Immature natural killer cell (primary cell): Measurements from ENCODE around the gene ZNF740. TPM values are rescaled to one million over a fixed set of nuclear protein-coding genes. Genes with fewer than 3 reads are reported as not detected.

Experiments used
- DNase-seq, 3 donors: peaks; one replicate each; pipeline ENCODE4 v3.0.0; 2022; ENCODE audit warnings: mixed read lengths in 1 of 3
- H3K27ac Mint-ChIP-seq, 6 donors: one replicate each; pipeline ENCODE4 v1.8.0; 2020; ENCODE audit warnings: mixed read lengths in 6 of 6, mild to moderate bottlenecking in 5 of 6, inconsistent platforms in 4 of 6, moderate library complexity in 3 of 6
- H3K27me3 Mint-ChIP-seq, 3 donors: one replicate each; pipeline ENCODE4 v1.8.0; 2020 to 2021; ENCODE audit warnings: low read depth in 3 of 3, mild to moderate bottlenecking in 3 of 3, mixed read lengths in 3 of 3, moderate library complexity in 3 of 3, inconsistent platforms in 1 of 3
- H3K36me3 Mint-ChIP-seq, 3 donors: one replicate each; pipeline ENCODE4 v1.8.0; 2020; ENCODE audit warnings: mixed read lengths in 3 of 3, inconsistent platforms in 2 of 3, mild to moderate bottlenecking in 2 of 3
- H3K4me1 Mint-ChIP-seq, 2 donors: one replicate each; pipeline ENCODE4 v1.8.0; 2020; ENCODE audit warnings: inconsistent platforms in 2 of 2, mild to moderate bottlenecking in 2 of 2, mixed read lengths in 2 of 2, moderate library complexity in 1 of 2
- H3K4me3 Mint-ChIP-seq, 5 donors: one replicate each; pipeline ENCODE4 v1.8.0; 2020; ENCODE audit warnings: mild to moderate bottlenecking in 5 of 5, mixed read lengths in 5 of 5, inconsistent platforms in 3 of 5, moderate library complexity in 3 of 5
- H3K9me3 Mint-ChIP-seq, 6 donors: one replicate each; pipeline ENCODE4 v1.8.0; 2020; ENCODE audit warnings: mild to moderate bottlenecking in 6 of 6, mixed read lengths in 6 of 6, inconsistent platforms in 4 of 6, moderate library complexity in 3 of 6
- polyA plus RNA-seq, 3 donors: library from polyadenylated mRNA; unstranded; fragments of 300-500 nt; fragmentation: Illumina TruSeq; gene quantifications; one replicate each; pipeline ENCODE4 v1.2.3, GENCODE V29; 2021

Gene ZNF740
- polyA plus RNA-seq, 3 donors from 2014 or later, result 2.0 to 5.1 (median 2.6) TPM

- H3K9me3 Mint-ChIP-seq, result no peaks in the 10 kb centered on the region
- H3K36me3 Mint-ChIP-seq, result no peaks in the 10 kb centered on the region
- DNase-seq, result no peak
- peaks cover 2 to 12% (median 4%) of the 10 kb centered on the region in 3 donors for H3K27me3 Mint-ChIP-seq
- peaks cover 41 to 48% of the 10 kb centered on the region in 2 donors for H3K4me1 Mint-ChIP-seq
- H3K4me3 Mint-ChIP-seq, result peak overlapping the region in 4 of 5 donors; percentile 36 to 89 (median 78)
- peak overlapping the region in 4 of 6 donors; percentile 29 to 92 (median 77) for H3K27ac Mint-ChIP-seq
These were observed 53.2 kb downstream of the ZNF740 start for GRCh38 chr12:53233671-53234121.

GRCh38 chr12:53234271-53234914 lies 53.9 kb downstream of the ZNF740 start:
- no peaks in the 10 kb centered on the region for H3K36me3 Mint-ChIP-seq
- peaks cover 41 to 48% of the 10 kb centered on the region in 2 donors for H3K4me1 Mint-ChIP-seq
- peak overlapping the region in 2 of 6 donors; percentile 66 to 72 for H3K27ac Mint-ChIP-seq
- no peaks in the 10 kb centered on the region for H3K9me3 Mint-ChIP-seq
- no peak for DNase-seq
- H3K27me3 Mint-ChIP-seq, result peaks cover 2 to 12% (median 4%) of the 10 kb centered on the region in 3 donors
- H3K4me3 Mint-ChIP-seq, result peak overlapping the region in 1 of 5 donors; percentile 68

- H3K27me3 Mint-ChIP-seq, result peaks cover 2 to 12% (median 4%) of the 10 kb centered on the region in 3 donors
- H3K36me3 Mint-ChIP-seq, result no peaks in the 10 kb centered on the region
- H3K27ac Mint-ChIP-seq, result no peak overlapping the region
- H3K4me3 Mint-ChIP-seq, result peak overlapping the region in 1 of 5 donors; percentile 21
- no peaks in the 10 kb centered on the region for H3K9me3 Mint-ChIP-seq
- peaks cover 41 to 48% of the 10 kb centered on the region in 2 donors for H3K4me1 Mint-ChIP-seq
- DNase-seq, result no peak
These were observed 54.6 kb downstream of the ZNF740 start for GRCh38 chr12:53235164-53235563.

GRCh38 chr12:53235742-53236442 lies 55.4 kb downstream of the ZNF740 start:
- Mint-ChIP-seq H3K4me1 (peaks cover 41 to 46% of the 10 kb centered on the region in 2 donors), H3K36me3 (no peaks in the 10 kb centered on the region), H3K4me3 (peak overlapping the region in 1 of 5 donors; percentile 44), H3K27ac (peak overlapping the region in 4 of 6 donors; percentile 34 to 81 (median 64)), H3K9me3 (no peaks in the 10 kb centered on the region), H3K27me3 (peaks cover 2 to 12% (median 4%) of the 10 kb centered on the region in 3 donors)
- DNase-seq, result no peak

GRCh38 chr12:53236443-53237111 lies 56.1 kb downstream of the ZNF740 start:
- Mint-ChIP-seq H3K27me3 (peaks cover 0 to 12% (median 2%) of the 10 kb centered on the region in 3 donors), H3K4me1 (peaks cover 39 to 41% of the 10 kb centered on the region in 2 donors), H3K9me3 (no peaks in the 10 kb centered on the region), H3K27ac (peak overlapping the region; percentile 15 to 81 (median 65)), H3K36me3 (no peaks in the 10 kb centered on the region), H3K4me3 (peak overlapping the region in 3 of 5 donors; percentile 25 to 52 (median 48))
- DNase-seq, result peak; percentile 33 to 48 (median 46)

- H3K4me3 Mint-ChIP-seq, result no peak overlapping the region
- H3K9me3 Mint-ChIP-seq, result no peaks in the 10 kb centered on the region
- no peak overlapping the region for H3K27ac Mint-ChIP-seq
- H3K27me3 Mint-ChIP-seq, result peaks cover 0 to 5% (median 2%) of the 10 kb centered on the region in 3 donors
- no peak for DNase-seq
- H3K36me3 Mint-ChIP-seq, result peaks cover 0 to 4% (median 0%) of the 10 kb centered on the region in 3 donors
- peaks cover 21 to 27% of the 10 kb centered on the region in 2 donors for H3K4me1 Mint-ChIP-seq
These were observed 59.2 kb downstream of the ZNF740 start for GRCh38 chr12:53239643-53240258.

GRCh38 chr12:53241623-53242412 lies 61.3 kb downstream of the ZNF740 start:
- no peak overlapping the region for H3K4me3 Mint-ChIP-seq
- DNase-seq, result no peak
- peaks cover 0 to 5% (median 2%) of the 10 kb centered on the region in 3 donors for H3K27me3 Mint-ChIP-seq
- H3K9me3 Mint-ChIP-seq, result no peaks in the 10 kb centered on the region
- H3K36me3 Mint-ChIP-seq, result peaks cover 0 to 4% (median 0%) of the 10 kb centered on the region in 3 donors
- H3K4me1 Mint-ChIP-seq, result peaks cover 5 to 10% of the 10 kb centered on the region in 2 donors
- H3K27ac Mint-ChIP-seq, result peak overlapping the region in 1 of 6 donors; percentile 40

GRCh38 chr12:53244337-53244736 lies 63.8 kb downstream of the ZNF740 start:
- Mint-ChIP-seq H3K27ac (no peak overlapping the region), H3K4me3 (no peak overlapping the region), H3K36me3 (peaks cover 0 to 4% (median 0%) of the 10 kb centered on the region in 3 donors), H3K27me3 (peaks cover 0 to 7% (median 4%) of the 10 kb centered on the region in 3 donors), H3K4me1 (no peaks in the 10 kb centered on the region), H3K9me3 (no peaks in the 10 kb centered on the region)
- no peak for DNase-seq

Other genes with a start within 250 kb of the ZNF740 start
- under 1 TPM in 1 of 3 donors, not detected in 2; 0.60 TPM for gene KRT18, start 231.6 kb upstream of the ZNF740 start, polyA plus RNA-seq
- 10 to 100 TPM; 57.2 to 83.4 (median 69.2) TPM for gene EIF4B, start 174.3 kb upstream of the ZNF740 start, polyA plus RNA-seq
- gene TNS2, start 130.7 kb upstream of the ZNF740 start, polyA plus RNA-seq, result not detected
- gene SPRYD3, start 101.3 kb upstream of the ZNF740 start, polyA plus RNA-seq, result 10 to 100 TPM; 35.6 to 70.4 (median 59.6) TPM
- 1 to 10 TPM in 1 of 3 donors, under 1 TPM in 1, not detected in 1; 0.69 to 2.1 TPM for gene IGFBP6, start 83.1 kb upstream of the ZNF740 start, polyA plus RNA-seq
- gene SOAT2, start 77.2 kb upstream of the ZNF740 start, polyA plus RNA-seq, result not detected
- 1 to 10 TPM in 2 of 3 donors, under 1 TPM in 1; 0.85 to 3.8 (median 2.6) TPM for gene CSAD, start 203 bp downstream of the ZNF740 start, polyA plus RNA-seq
- gene ITGB7, start 26.5 kb downstream of the ZNF740 start, polyA plus RNA-seq, result 100 to 1,000 TPM; 289 to 390 (median 389) TPM
- 10 to 100 TPM in 1 of 3 donors, 1 to 10 TPM in 2; 2.9 to 10.1 (median 4.7) TPM for gene RARG, start 51.5 kb downstream of the ZNF740 start, polyA plus RNA-seq
- under 1 TPM in 1 of 3 donors, not detected in 2; 0.53 TPM for gene ESPL1, start 87.6 kb downstream of the ZNF740 start, polyA plus RNA-seq
- 1,000 to 10,000 TPM in 1 of 3 donors, 100 to 1,000 TPM in 2; 829 to 1,850 (median 845) TPM for gene PFDN5, start 114.8 kb downstream of the ZNF740 start, polyA plus RNA-seq
- gene MYG1, start 119.0 kb downstream of the ZNF740 start, polyA plus RNA-seq, result 10 to 100 TPM; 51.3 to 78.7 (median 64.0) TPM
- gene AAAS, start 140.9 kb downstream of the ZNF740 start, polyA plus RNA-seq, result 10 to 100 TPM; 27.5 to 46.8 (median 46.0) TPM
- not detected for gene SP7, start 155.6 kb downstream of the ZNF740 start, polyA plus RNA-seq
- 10 to 100 TPM in 1 of 3 donors, 1 to 10 TPM in 2; 3.4 to 12.2 (median 4.8) TPM for gene SP1, start 199.5 kb downstream of the ZNF740 start, polyA plus RNA-seq
- gene AMHR2, start 243.1 kb downstream of the ZNF740 start, polyA plus RNA-seq, result under 1 TPM in 1 of 3 donors, not detected in 2; 0.19 TPM